Caco-2 (cell line): ENCODE results near the gene FBXL7. TPM values are rescaled to one million over a fixed set of nuclear protein-coding genes. Genes with fewer than 3 reads are reported as not detected.

Experiments used
- BruUV-seq: library from RNA; stranded (reverse); fragments of 400-500 nt; replicated peaks from 2 replicates; lab custom pipeline; 2021; lab: Mats Ljungman, UMichigan
- CTCF ChIA-PET: fragments of 300-600 bp; sonication (Branson Sonifier 250); formaldehyde crosslinking; loops from one replicate; lab custom pipeline; 2022; ENCODE audit warnings: antibody characterized with exemption; lab: Charles Lee
- POLR2A ChIA-PET: fragments of 300-600 bp; sonication (Branson Sonifier 250); formaldehyde crosslinking; loops from one replicate; lab custom pipeline; 2022; ENCODE audit warnings: antibody characterized with exemption; lab: Charles Lee
- DNase-seq, 2 experiments: peaks; one replicate each; pipeline versions ENCODE4 v3.0.0 to v3.0.0-alpha.2; 2020 to 2022
- H3K27me3 ChIP-seq: replicated peaks from 2 replicates; pipeline ENCODE4 v1.6.0; 2011; ENCODE audit warnings: low read length; ENCODE audit not compliant: control insufficient read depth, insufficient read depth
- H3K36me3 ChIP-seq: 2 replicates; pipeline ENCODE4 v1.5.1; 2011; ENCODE audit warnings: low read length; ENCODE audit not compliant: control insufficient read depth, insufficient read depth
- H3K4me1 ChIP-seq: fragments of 250-450 bp; sonication (Bioruptor Pico); 2 replicates; pipeline ENCODE4 v1.5.1; 2020; ENCODE audit warnings: mild to moderate bottlenecking
- H3K4me3 ChIP-seq: 2 replicates; pipeline ENCODE4 v1.5.1; 2011; ENCODE audit warnings: low read depth, mild to moderate bottlenecking, control low read depth, low read length
- H3K9me3 ChIP-seq: fragments of 250-450 bp; sonication (Bioruptor Pico); 2 replicates; pipeline ENCODE4 v1.5.1; 2020; ENCODE audit warnings: mild to moderate bottlenecking, moderate library complexity
- H3K27ac Mint-ChIP-seq: one replicate; pipeline ENCODE4 v1.8.0; 2022; ENCODE audit warnings: mixed read lengths; ENCODE audit not compliant: unreplicated experiment
- H3K27me3 Mint-ChIP-seq: one replicate; pipeline ENCODE4 v1.8.0; 2022; ENCODE audit warnings: mixed read lengths; ENCODE audit not compliant: insufficient read depth, unreplicated experiment
- H3K36me3 Mint-ChIP-seq: one replicate; pipeline ENCODE4 v1.8.0; 2022; ENCODE audit warnings: mild to moderate bottlenecking, mixed read lengths; ENCODE audit not compliant: insufficient read depth, unreplicated experiment
- H3K4me1 Mint-ChIP-seq: one replicate; pipeline ENCODE4 v1.8.0; 2022; ENCODE audit warnings: low read depth, mixed read lengths; ENCODE audit not compliant: unreplicated experiment
- H3K4me3 Mint-ChIP-seq: one replicate; pipeline ENCODE4 v1.8.0; 2022; ENCODE audit warnings: mild to moderate bottlenecking, moderate library complexity, mixed read lengths; ENCODE audit not compliant: unreplicated experiment
- H3K9me3 Mint-ChIP-seq: one replicate; pipeline ENCODE4 v1.8.0; 2022; ENCODE audit warnings: mixed read lengths; ENCODE audit not compliant: unreplicated experiment
- CTCF ChIP-seq, 2 experiments: fragments of 200-600 bp in 1 of 2; IDR thresholded peaks; 1 replicate in 1 of 2; 2 replicates in 1 of 2; pipeline versions ENCODE4 v1.5.1 to v1.8.0; 2011 to 2022; ENCODE audit warnings: antibody characterized with exemption in 1 of 2, control low read depth in 1 of 2, inconsistent platforms in 1 of 2, low read depth in 1 of 2, low read length in 1 of 2, mild to moderate bottlenecking in 1 of 2, moderate library complexity in 1 of 2; ENCODE audit not compliant: insufficient read depth in 1 of 2, severe bottlenecking in 1 of 2, unreplicated experiment in 1 of 2
- intact Hi-C: fragments of 100-400 bp; cut with micrococcal nuclease; formaldehyde crosslinking; loops from one replicate; pipeline ENCODE4 v1.10.0; 2022; ENCODE audit not compliant: unreplicated experiment
- total RNA-seq: library from RNA; stranded (reverse); gene quantifications from 2 replicates; pipeline ENCODE4 v1.2.3, GENCODE V29; 2022

Gene FBXL7
- total RNA-seq, 1 experiment from 2014 or later, result not detected

- Mint-ChIP-seq H3K4me3 (no peak overlapping the region), H3K27me3 (peaks cover 5% of the 10 kb centered on the region), H3K27ac (no peak overlapping the region), H3K36me3 (no peaks in the 10 kb centered on the region), H3K4me1 (no peaks in the 10 kb centered on the region), H3K9me3 (no peaks in the 10 kb centered on the region)
- Histone ChIP-seq H3K4me3 (no peak overlapping the region), H3K27me3 (no peaks in the 10 kb centered on the region), H3K4me1 (no peaks in the 10 kb centered on the region), H3K9me3 (no peaks in the 10 kb centered on the region), H3K36me3 (no peaks in the 10 kb centered on the region)
- no peak for DNase-seq
- no peak for TF ChIP-seq CTCF (IDR thresholded peaks at IDR 0.05; ENCODE audit: insufficient read depth in 1 of 2, low read depth in 1 of 2, low read length in 1 of 2, severe bottlenecking in 1 of 2, unreplicated experiment in 1 of 2)
- ChIA-PET CTCF (no interaction called here), POLR2A (no interaction called here)
- BruUV-seq, result no TSS peak
- intact Hi-C loops, result no loop called here
These were observed 451.1 kb downstream of the FBXL7 start for GRCh38 chr5:15951126-15951525.

DNA sequence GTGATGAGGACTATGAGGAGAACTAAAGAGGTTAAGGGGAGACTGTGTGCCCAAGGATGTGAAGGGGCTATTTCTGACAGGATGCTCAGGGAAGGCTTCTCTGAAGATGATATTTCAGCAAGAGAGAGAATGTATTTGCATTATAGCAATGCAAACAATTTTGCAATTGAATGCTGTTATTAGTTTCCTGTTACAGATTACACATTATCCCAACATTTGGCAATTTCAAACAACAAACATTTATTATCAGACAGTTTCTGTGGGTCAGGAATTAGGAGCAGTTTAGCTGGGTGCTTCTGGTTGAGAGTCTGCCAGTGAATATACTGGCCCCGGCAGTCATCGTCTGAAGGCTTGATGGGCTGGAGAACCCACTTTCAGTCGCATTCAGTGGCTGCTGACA, 451.6 kb downstream of the FBXL7 start:
- Histone ChIP-seq H3K27me3 (no peaks in the 10 kb centered on the region), H3K9me3 (no peaks in the 10 kb centered on the region), H3K4me3 (no peak overlapping the region), H3K36me3 (no peaks in the 10 kb centered on the region), H3K4me1 (no peaks in the 10 kb centered on the region)
- Mint-ChIP-seq H3K4me3 (no peak overlapping the region), H3K36me3 (no peaks in the 10 kb centered on the region), H3K27ac (no peak overlapping the region), H3K4me1 (no peaks in the 10 kb centered on the region), H3K9me3 (no peaks in the 10 kb centered on the region), H3K27me3 (peaks cover 5% of the 10 kb centered on the region)
- no peak for TF ChIP-seq CTCF (IDR thresholded peaks at IDR 0.05; ENCODE audit: insufficient read depth in 1 of 2, low read depth in 1 of 2, low read length in 1 of 2, severe bottlenecking in 1 of 2, unreplicated experiment in 1 of 2)
- DNase-seq, result no peak
- BruUV-seq, result no TSS peak
- ChIA-PET POLR2A (no interaction called here), CTCF (no interaction called here)
- intact Hi-C loops, result no loop called here

GRCh38 chr5:15956622-15957021, 456.6 kb downstream of the FBXL7 start:
- Mint-ChIP-seq H3K4me3 (no peak overlapping the region), H3K9me3 (no peaks in the 10 kb centered on the region), H3K27me3 (no peaks in the 10 kb centered on the region)

More at GRCh38 chr5:15956622-15957021, 456.6 kb downstream of the FBXL7 start:
- Mint-ChIP-seq H3K36me3 (no peaks in the 10 kb centered on the region), H3K4me1 (no peaks in the 10 kb centered on the region), H3K27ac (no peak overlapping the region)
- POLR2A ChIA-PET, result no interaction called here
- Histone ChIP-seq H3K9me3 (no peaks in the 10 kb centered on the region), H3K27me3 (no peaks in the 10 kb centered on the region), H3K36me3 (no peaks in the 10 kb centered on the region), H3K4me1 (no peaks in the 10 kb centered on the region), H3K4me3 (no peak overlapping the region)
- CTCF ChIA-PET, result no interaction called here
- no peak for TF ChIP-seq CTCF (IDR thresholded peaks at IDR 0.05; ENCODE audit: insufficient read depth in 1 of 2, low read depth in 1 of 2, low read length in 1 of 2, severe bottlenecking in 1 of 2, unreplicated experiment in 1 of 2)
- no TSS peak for BruUV-seq
- intact Hi-C loops, result no loop called here
- DNase-seq, result no peak
